Omental fat pad (tissue), 4 donors: ENCODE data around the gene RCN2. TPM values are rescaled to one million over a fixed set of nuclear protein-coding genes. Genes with fewer than 3 reads are reported as not detected.
A peak's percentile ranks its signal among the peaks of the same experiment; 100 is the strongest.

Experiments used
- ATAC-seq: fragments of 150-250 bp; one replicate; pipeline ENCODE4 v1.9.1; 2016; ENCODE audit warnings: mild to moderate bottlenecking, moderate library complexity; ENCODE audit not compliant: low FRiP score
- DNase-seq: peaks from one replicate; pipeline ENCODE4 v3.0.0-alpha.2; 2019; ENCODE audit warnings: low spot score
- total RNA-seq, 4 donors: library from RNA; depleted of rRNA; stranded (reverse); fragments of >200 nt; gene quantifications; one replicate each; pipeline ENCODE4 v1.1.0, GENCODE V29; 2016
- TF ChIP-seq, protein P1 (sequence below), 3 donors: fragments of 450-650 bp; IDR thresholded peaks; one replicate each; pipeline ENCODE4 v1.5.1; 2016 to 2017; ENCODE audit warnings: antibody characterized with exemption in 3 of 3, mild to moderate bottlenecking in 3 of 3, moderate library complexity in 2 of 3

RCN2 gene
- total RNA-seq, 4 donors from 2014 or later = 26.0 to 43.0 (median 33.0) TPM

DNA sequence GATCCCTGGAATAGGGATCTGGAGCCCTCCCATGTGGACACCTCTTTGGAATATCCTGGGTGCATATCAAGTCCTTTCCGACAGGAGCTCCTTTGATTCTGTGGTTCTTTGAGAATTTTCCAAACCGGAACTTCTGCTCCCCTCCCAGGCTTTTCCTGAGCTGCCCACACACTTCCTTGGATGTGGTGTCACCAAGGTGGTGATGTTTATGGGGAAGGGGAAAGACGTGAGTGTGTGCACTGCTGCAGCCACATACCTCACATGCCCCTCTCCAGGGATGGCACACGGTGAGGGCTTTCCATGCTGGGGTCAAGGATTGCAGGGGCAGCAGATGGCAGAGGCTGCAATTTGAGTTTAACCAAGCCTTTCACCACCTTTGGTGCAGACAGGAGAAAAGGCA is 35.5 kb downstream of the RCN2 start:
- ATAC-seq (no peak), DNase-seq (no peak)
- TF ChIP-seq, protein P1, sequence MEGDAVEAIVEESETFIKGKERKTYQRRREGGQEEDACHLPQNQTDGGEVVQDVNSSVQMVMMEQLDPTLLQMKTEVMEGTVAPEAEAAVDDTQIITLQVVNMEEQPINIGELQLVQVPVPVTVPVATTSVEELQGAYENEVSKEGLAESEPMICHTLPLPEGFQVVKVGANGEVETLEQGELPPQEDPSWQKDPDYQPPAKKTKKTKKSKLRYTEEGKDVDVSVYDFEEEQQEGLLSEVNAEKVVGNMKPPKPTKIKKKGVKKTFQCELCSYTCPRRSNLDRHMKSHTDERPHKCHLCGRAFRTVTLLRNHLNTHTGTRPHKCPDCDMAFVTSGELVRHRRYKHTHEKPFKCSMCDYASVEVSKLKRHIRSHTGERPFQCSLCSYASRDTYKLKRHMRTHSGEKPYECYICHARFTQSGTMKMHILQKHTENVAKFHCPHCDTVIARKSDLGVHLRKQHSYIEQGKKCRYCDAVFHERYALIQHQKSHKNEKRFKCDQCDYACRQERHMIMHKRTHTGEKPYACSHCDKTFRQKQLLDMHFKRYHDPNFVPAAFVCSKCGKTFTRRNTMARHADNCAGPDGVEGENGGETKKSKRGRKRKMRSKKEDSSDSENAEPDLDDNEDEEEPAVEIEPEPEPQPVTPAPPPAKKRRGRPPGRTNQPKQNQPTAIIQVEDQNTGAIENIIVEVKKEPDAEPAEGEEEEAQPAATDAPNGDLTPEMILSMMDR (IDR thresholded peaks at IDR 0.05) = no peak

DNA sequence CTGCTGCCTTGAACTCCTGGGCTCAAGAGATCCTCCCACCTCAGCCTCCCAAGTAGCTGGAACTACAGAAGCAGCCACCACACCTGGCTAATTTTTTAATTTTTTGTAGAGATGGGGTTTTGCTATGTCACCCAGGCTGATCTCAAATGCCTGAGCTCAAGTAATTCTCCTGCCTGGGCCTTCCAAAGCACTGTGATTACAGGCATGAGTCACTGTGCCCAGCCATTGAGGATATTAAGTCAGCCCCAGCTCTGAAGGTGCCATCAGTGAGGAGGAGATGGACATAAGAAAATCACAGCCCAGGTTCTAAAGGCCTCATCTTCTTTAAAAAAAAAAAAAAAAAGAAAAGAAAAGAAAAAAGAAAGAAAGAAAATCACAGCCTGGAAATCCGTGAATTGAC is 36.8 kb downstream of the RCN2 start:
- no peak for ATAC-seq
- TF ChIP-seq, protein P1 (IDR thresholded peaks at IDR 0.05) = no peak
- no peak for DNase-seq

DNA sequence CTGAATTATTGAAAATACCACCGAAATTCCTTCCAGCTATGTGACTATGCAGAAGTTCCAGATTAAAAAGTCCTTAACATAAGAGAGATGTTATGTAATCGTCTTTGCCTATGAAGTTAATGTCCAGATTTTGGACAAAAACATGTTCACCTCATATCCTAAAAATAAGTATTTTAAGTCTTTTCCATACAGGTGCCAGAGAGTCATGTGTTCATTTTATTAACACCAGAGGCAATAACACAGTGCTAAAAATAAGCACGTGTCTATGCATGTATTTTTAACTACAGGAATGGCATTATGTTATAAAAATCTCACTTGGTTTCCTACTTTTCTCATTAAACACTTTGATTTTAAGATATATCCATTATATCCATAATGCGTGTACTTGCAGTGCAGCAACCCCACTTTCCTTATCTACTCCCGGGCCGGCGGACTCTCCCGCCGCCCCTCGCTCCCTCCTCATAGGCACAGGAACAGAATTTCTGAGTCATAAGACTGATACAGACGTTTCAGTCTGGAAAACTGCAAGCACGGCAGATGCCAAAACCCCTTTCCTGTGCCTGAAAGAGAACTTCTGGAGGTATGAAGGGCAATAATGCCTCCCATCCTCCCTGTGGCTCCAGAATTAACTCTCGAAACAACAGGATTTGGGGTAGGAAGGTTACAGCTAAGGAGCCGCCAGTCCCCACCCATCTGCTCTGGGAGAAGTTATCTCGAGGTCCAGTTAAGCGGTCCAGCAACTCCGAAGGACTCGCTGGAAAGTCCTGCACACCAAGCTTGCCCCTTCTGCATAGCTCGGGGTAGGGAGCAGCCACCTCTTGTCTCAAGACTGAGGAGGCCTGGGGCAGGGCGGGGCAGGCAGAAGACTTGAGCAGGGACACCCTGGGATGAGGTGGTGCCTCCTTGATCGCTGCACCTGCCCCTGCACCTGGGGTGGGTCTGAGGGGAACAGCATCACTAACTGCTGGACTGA is 41.1 kb downstream of the RCN2 start:
- TF ChIP-seq, protein P1 (IDR thresholded peaks at IDR 0.05) = no peak
- no peak for DNase-seq
- ATAC-seq = peak; percentile 81

DNA sequence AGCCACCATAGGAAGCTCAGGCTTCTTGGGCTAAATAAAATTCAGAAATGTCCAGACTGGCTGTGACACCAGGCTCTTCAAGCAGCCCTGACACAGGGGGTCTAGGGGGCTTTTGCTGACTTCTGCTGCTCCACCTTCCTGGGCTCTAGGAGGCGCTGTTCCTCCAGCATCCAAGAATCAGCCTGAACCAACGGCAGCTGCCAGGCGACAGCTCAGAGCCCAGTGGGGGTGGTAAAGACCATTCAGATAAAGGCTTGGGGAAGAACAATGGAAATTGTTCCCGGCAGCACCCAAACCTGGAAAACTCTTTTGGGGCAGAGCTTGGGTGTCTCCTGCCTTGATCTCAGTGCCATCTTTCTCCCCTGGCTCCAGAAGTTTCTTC is 41.8 kb downstream of the RCN2 start:
- DNase-seq = no peak
- TF ChIP-seq, protein P1 (IDR thresholded peaks at IDR 0.05) = no peak
- ATAC-seq = no peak

DNA sequence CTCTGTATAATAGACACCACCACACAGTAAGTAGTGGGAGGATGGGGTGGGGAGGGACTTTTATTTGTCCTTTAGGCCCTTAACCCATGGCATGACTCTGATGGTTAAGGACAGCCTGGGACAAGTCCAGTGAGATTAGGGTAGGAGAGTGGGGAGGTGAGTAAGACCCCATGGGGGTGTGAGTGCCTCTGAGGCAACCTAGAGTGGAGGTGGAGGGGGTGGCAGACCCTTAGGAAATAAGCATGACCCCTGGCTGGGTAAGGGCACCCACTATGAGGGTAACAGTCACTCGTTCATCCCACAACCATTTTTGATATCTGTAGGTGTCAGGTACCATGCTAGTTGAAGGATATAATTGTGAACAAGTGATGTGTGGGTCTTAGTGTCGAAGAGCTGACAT is 42.4 kb downstream of the RCN2 start:
- DNase-seq (no peak), ATAC-seq (no peak)
- TF ChIP-seq, protein P1 (IDR thresholded peaks at IDR 0.05) = no peak

DNA sequence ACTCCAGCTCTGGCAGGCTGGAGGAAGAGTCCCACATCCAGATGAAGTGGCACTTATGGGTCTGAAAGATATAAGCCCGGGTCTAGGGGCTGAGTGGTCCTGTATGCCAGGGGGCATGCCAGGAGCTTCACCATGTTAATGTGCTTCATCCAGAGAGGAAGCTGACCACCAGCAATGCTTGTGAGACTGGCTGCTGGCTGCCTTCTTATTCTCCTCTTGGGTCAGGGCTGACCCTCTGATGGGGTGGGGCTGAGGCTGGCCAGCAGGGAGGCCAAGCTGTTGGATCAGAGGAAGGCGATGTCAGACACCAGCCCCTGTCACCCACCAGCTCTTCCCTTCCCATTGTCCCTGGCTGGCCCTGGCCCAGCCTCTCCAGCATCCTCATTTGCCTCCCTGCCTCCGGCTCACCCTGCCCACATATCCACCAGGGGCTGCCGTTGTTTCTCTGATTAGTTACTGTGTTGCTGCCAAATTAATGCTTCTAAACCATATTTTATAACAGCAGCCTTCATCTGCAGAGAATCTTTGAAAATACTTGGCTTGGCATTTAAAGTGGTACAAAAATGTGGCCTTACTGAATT is 43.0 kb downstream of the RCN2 start:
- no peak for ATAC-seq
- TF ChIP-seq, protein P1 (IDR thresholded peaks at IDR 0.05) = no peak
- DNase-seq = no peak
